DOHH2 (cell line): ENCODE results near the gene NUDT14.

Experiments
- H3F3A ChIP-seq: fragments of 200-600 bp; sonication (generic), shearing (Covaris generic); 2 replicates; pipeline ENCODE4 v1.6.0; 2016; ENCODE audit warnings: antibody characterized with exemption, mild to moderate bottlenecking; ENCODE audit not compliant: control insufficient read depth, insufficient read depth
- H3K27ac ChIP-seq: fragments of 200-600 bp; sonication (generic); 2 replicates; pipeline ENCODE4 v1.5.1; 2014; ENCODE audit warnings: low read depth, mild to moderate bottlenecking, low read length, moderate library complexity
- H3K27me3 ChIP-seq: fragments of 200-600 bp; sonication (generic); 2 replicates; pipeline ENCODE4 v1.6.1; 2014; ENCODE audit warnings: mild to moderate bottlenecking, low read length, mixed read lengths; ENCODE audit not compliant: control insufficient read depth
- H3K36me3 ChIP-seq: fragments of 200-600 bp; sonication (generic); 2 replicates; pipeline ENCODE4 v1.6.1; 2014; ENCODE audit warnings: mild to moderate bottlenecking, low read length, moderate library complexity, mixed read lengths; ENCODE audit not compliant: control insufficient read depth
- H3K4me1 ChIP-seq: fragments of 200-600 bp; sonication (generic); 2 replicates; pipeline ENCODE4 v1.6.1; 2014; ENCODE audit warnings: mild to moderate bottlenecking, low read length, mixed read lengths; ENCODE audit not compliant: control insufficient read depth
- H3K4me2 ChIP-seq: fragments of 200-600 bp; sonication (generic); 2 replicates; pipeline ENCODE4 v1.6.0; 2014; ENCODE audit warnings: mild to moderate bottlenecking, low read length, moderate library complexity
- H3K4me3 ChIP-seq: fragments of 200-600 bp; sonication (generic); 2 replicates; pipeline ENCODE4 v1.5.1; 2014; ENCODE audit warnings: mild to moderate bottlenecking, low read length, mixed read lengths
- H3K79me2 ChIP-seq: fragments of 200-600 bp; sonication (generic); 2 replicates; pipeline ENCODE4 v1.6.1; 2014; ENCODE audit warnings: mild to moderate bottlenecking, low read length, mixed read lengths; ENCODE audit not compliant: control insufficient read depth
- H3K9me2 ChIP-seq: fragments of 200-600 bp; sonication (generic); replicated peaks from 2 replicates; pipeline ENCODE4 v1.6.1; 2014; ENCODE audit warnings: mild to moderate bottlenecking, low read length, mixed read lengths; ENCODE audit not compliant: control insufficient read depth
- H3K9me3 ChIP-seq: fragments of 200-600 bp; sonication (generic); 2 replicates; pipeline ENCODE4 v1.6.1; 2014; ENCODE audit warnings: antibody characterized with exemption, low read length, mixed read lengths; ENCODE audit not compliant: control insufficient read depth, insufficient read depth
- H4K20me1 ChIP-seq: fragments of 200-600 bp; sonication (generic); 2 replicates; pipeline ENCODE4 v1.6.0; 2014; ENCODE audit warnings: low read depth, mild to moderate bottlenecking, antibody characterized with exemption, low read length, moderate library complexity; ENCODE audit not compliant: control insufficient read depth, insufficient read depth
- CTCF ChIP-seq: fragments of 200-600 bp; sonication (generic); IDR thresholded peaks from one replicate; pipeline ENCODE4 v1.5.1; 2014; ENCODE audit warnings: antibody characterized with exemption, mild to moderate bottlenecking, low read depth, low read length; ENCODE audit not compliant: poor library complexity, severe bottlenecking
- EZH2phosphoT487 ChIP-seq: fragments of 200-600 bp; sonication (generic); IDR thresholded peaks from 2 replicates; pipeline ENCODE4 v1.6.1; 2017; ENCODE audit warnings: borderline replicate concordance, mild to moderate bottlenecking, antibody characterized with exemption, low read length, moderate library complexity, mixed read lengths

The NUDT14 gene

GRCh38 chr14:105204206-105204930 is 23.3 kb upstream of the NUDT14 start:
- Histone ChIP-seq H3K27ac (no peak overlapping the region), H3K9me2 (no peaks in the 10 kb centered on the region), H3K79me2 (no peaks in the 10 kb centered on the region)

GRCh38 chr14:105203701-105204100 is 22.6 kb upstream of the NUDT14 start:
- no peak for TF ChIP-seq EZH2phosphoT487
- no peak for TF ChIP-seq CTCF
- Histone ChIP-seq H3K79me2 (no peaks in the 10 kb centered on the region), H3K4me2 (no peak overlapping the region), H3K9me3 (no peaks in the 10 kb centered on the region), H3K4me1 (no peaks in the 10 kb centered on the region), H3K27me3 (peaks cover 26% of the 10 kb centered on the region), H4K20me1 (no peaks in the 10 kb centered on the region; the same call in none of the 2 replicates), H3K9me2 (no peaks in the 10 kb centered on the region), H3K36me3 (no peaks in the 10 kb centered on the region), H3K4me3 (no peak overlapping the region), H3K27ac (no peak overlapping the region), H3F3A (no peaks in the 10 kb centered on the region)

More at GRCh38 chr14:105204206-105204930, 23.3 kb upstream of the NUDT14 start:
- no peaks in the 10 kb centered on the region for H3K4me1 ChIP-seq
- TF ChIP-seq EZH2phosphoT487, result no peak
- TF ChIP-seq CTCF, result no peak
- no peaks in the 10 kb centered on the region; the same call in none of the 2 replicates for H4K20me1 ChIP-seq
- no peaks in the 10 kb centered on the region for H3K9me3 ChIP-seq
- H3K27me3 ChIP-seq, result peaks cover 21% of the 10 kb centered on the region
- H3K36me3 ChIP-seq, result no peaks in the 10 kb centered on the region
- no peak overlapping the region for H3K4me2 ChIP-seq
- H3F3A ChIP-seq, result no peaks in the 10 kb centered on the region
- no peak overlapping the region for H3K4me3 ChIP-seq

DNA sequence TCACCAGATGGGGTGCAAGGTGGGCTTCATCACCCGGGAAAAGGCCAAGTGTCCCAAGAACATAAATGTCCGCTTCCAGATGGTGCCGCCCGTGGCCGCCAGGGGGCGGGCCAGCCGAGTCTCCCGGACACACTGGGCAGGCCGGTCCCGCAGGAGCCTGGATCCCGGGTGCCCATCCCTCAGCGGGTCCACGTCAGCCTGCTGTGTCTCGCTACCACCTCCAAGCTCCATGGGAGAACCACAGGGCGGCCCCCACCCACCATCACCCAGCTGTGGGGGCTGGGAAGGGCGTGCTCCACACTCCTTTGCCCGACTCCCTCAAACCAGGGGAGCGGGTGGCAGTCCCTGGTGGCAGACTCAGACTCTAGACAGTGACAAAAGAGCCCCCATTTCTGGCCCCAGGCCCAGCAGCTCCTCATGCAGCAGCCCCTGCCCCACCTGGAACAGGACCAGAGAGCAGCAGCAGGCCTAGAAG is 22.0 kb upstream of the NUDT14 start:
- Histone ChIP-seq H3K9me3 (no peaks in the 10 kb centered on the region), H3K27me3 (peaks cover 32% of the 10 kb centered on the region), H3K4me1 (no peaks in the 10 kb centered on the region), H3K4me2 (no peak overlapping the region), H3K27ac (no peak overlapping the region), H3K79me2 (no peaks in the 10 kb centered on the region), H3K9me2 (no peaks in the 10 kb centered on the region), H3F3A (no peaks in the 10 kb centered on the region), H4K20me1 (no peaks in the 10 kb centered on the region; the same call in none of the 2 replicates), H3K36me3 (no peaks in the 10 kb centered on the region), H3K4me3 (no peak overlapping the region)
- TF ChIP-seq CTCF (peak; percentile 96), EZH2phosphoT487 (no peak)
